ENCODE data around the gene GLDN. TPM values are rescaled to one million over a fixed set of nuclear protein-coding genes. Genes with fewer than 3 reads are reported as not detected.

Gene GLDN
- total RNA-seq, 1 experiment from 2014 or later = 1.3 TPM

GRCh38 chr15:51368751-51369450, 27.4 kb downstream of the GLDN start:
- Histone ChIP-seq H3K79me2 (ENCODE audit: insufficient read depth, low read length) (no peaks in the 10 kb centered on the region), H3K27ac (ENCODE audit: insufficient read length, low read depth, low read length) (no peak overlapping the region), H3K9ac (ENCODE audit: extremely low read depth, insufficient read length, low read length) (no peak overlapping the region), H3K18ac (ENCODE audit: insufficient read length, low read depth, low read length) (no peak overlapping the region), H3T11ph (ENCODE audit: low read length) (no peak overlapping the region), H3K23me2 (ENCODE audit: insufficient read length, low read depth, low read length, poor library complexity, severe bottlenecking) (no peaks in the 10 kb centered on the region), H2BK120ac (ENCODE audit: low read depth, low read length, poor library complexity, severe bottlenecking) (no peak overlapping the region), H3K27me3 (ENCODE audit: insufficient read depth, low read length) (no peaks in the 10 kb centered on the region), H3K9me3 (ENCODE audit: control insufficient read depth, low read depth, low read length) (no peaks in the 10 kb centered on the region), H3K4me1 (ENCODE audit: insufficient read depth, low read length) (no peaks in the 10 kb centered on the region), H4K91ac (ENCODE audit: insufficient read length, low read depth, low read length) (no peak overlapping the region), H2BK5ac (ENCODE audit: insufficient read length, low read length) (no peak overlapping the region), H3K56ac (ENCODE audit: insufficient read length, low read depth, low read length) (no peak overlapping the region), H3K4me2 (ENCODE audit: insufficient read depth, insufficient read length, low read length) (no peak overlapping the region), H2BK12ac (ENCODE audit: insufficient read length, low read depth, low read length) (no peak overlapping the region), H4K5ac (ENCODE audit: insufficient read length, low read depth, low read length) (no peak overlapping the region), H4K20me1 (ENCODE audit: control insufficient read depth, insufficient read depth, insufficient read length) (no peaks in the 10 kb centered on the region), H3K4ac (ENCODE audit: low read depth, low read length) (no peak overlapping the region), H3K23ac (ENCODE audit: insufficient read length, low read depth, low read length) (no peak overlapping the region), H2BK20ac (ENCODE audit: low read depth, low read length, poor library complexity, severe bottlenecking) (no peak overlapping the region), H2AFZ (ENCODE audit: low read length) (no peak overlapping the region), H2BK15ac (ENCODE audit: low read depth, low read length) (no peak overlapping the region), H3K14ac (ENCODE audit: insufficient read depth, low read length) (no peak overlapping the region), H4K8ac (replicated peaks; ENCODE audit: insufficient read length, low read depth, low read length) (no peak overlapping the region), H2AK5ac (ENCODE audit: insufficient read length, low read length) (no peak overlapping the region), H3K79me1 (ENCODE audit: insufficient read depth, low read depth, low read length, poor library complexity, severe bottlenecking) (no peaks in the 10 kb centered on the region)
- no CpG with 5 or more reads among the region's 3 CpGs for WGBS (ENCODE audit: extremely low coverage, insufficient read length, low lambda C conversion rate)
- Mint-ChIP-seq H3K4me1 (peaks cover 5 to 9% of the 10 kb centered on the region in 2 experiments), H3K9me3 (no peaks in the 10 kb centered on the region), H3K4me3 (no peak overlapping the region), H3K27ac (peak overlapping the region in 1 of 3 experiments; percentile 2; a peak in 1 of 7 replicates), H3K36me3 (ENCODE audit: insufficient read depth in 1 of 3, low read depth in 3 of 3) (no peaks in the 10 kb centered on the region; a peak in 1 of 7 replicates), H3K27me3 (ENCODE audit: low read depth) (no peaks in the 10 kb centered on the region)
- no peak for TF ChIP-seq CTCF (conservative IDR thresholded peaks at IDR 0.05)
- no peak for DNase-seq
